Sigmoid colon (tissue), 7 donors: ENCODE data around the gene DLGAP4. TPM values are rescaled to one million over a fixed set of nuclear protein-coding genes. Genes with fewer than 3 reads are reported as not detected.

Source experiments
- DNase-seq: peaks from one replicate; pipeline ENCODE4 v3.0.0-alpha.2; 2019
- H3K27ac ChIP-seq, 4 donors: fragments of 200-600 bp; sonication (generic); one replicate each; pipeline ENCODE4 v1.5.1; 2016 to 2019; ENCODE audit warnings: mild to moderate bottlenecking in 1 of 4
- H3K27me3 ChIP-seq, 3 donors: fragments of 200-600 bp; sonication (generic); one replicate each; pipeline ENCODE4 v1.5.1; 2019; ENCODE audit warnings: mild to moderate bottlenecking in 1 of 3
- H3K36me3 ChIP-seq, 4 donors: fragments of 200-600 bp; sonication (generic); one replicate each; pipeline ENCODE4 v1.5.1; 2016 to 2019
- H3K4me1 ChIP-seq, 4 donors: fragments of 200-600 bp; sonication (generic); one replicate each; pipeline ENCODE4 v1.5.1; 2017 to 2019
- H3K4me3 ChIP-seq, 4 donors: fragments of 200-600 bp; sonication (generic); one replicate each; pipeline ENCODE4 v1.5.1; 2017 to 2019; ENCODE audit warnings: mild to moderate bottlenecking in 2 of 4, moderate library complexity in 1 of 4
- H3K9me3 ChIP-seq, 4 donors: fragments of 200-600 bp in 3 of 4; sonication (generic) in 3 of 4; one replicate each; pipeline versions ENCODE4 v1.5.1 to v1.6.1; 2013 to 2019
- CTCF ChIP-seq, 4 experiments: fragments of 450-650 bp in 3 of 4; fragments of 200-600 bp in 1 of 4; IDR thresholded peaks; one replicate each; pipeline ENCODE4 v1.5.1; 2016 to 2019; ENCODE audit warnings: antibody characterized with exemption in 4 of 4, mild to moderate bottlenecking in 3 of 4, moderate library complexity in 2 of 4
- EP300 ChIP-seq, 4 donors: sonication (generic); formaldehyde crosslinking; IDR thresholded peaks; one replicate each; pipeline ENCODE4 v1.6.1; 2017; ENCODE audit warnings: antibody characterized with exemption in 4 of 4
- POLR2A ChIP-seq, 2 donors: fragments of 450-650 bp; IDR thresholded peaks; one replicate each; pipeline ENCODE4 v1.6.1; 2016; ENCODE audit warnings: antibody characterized with exemption in 2 of 2, mild to moderate bottlenecking in 2 of 2, moderate library complexity in 2 of 2
- POLR2AphosphoS5 ChIP-seq, 4 donors: sonication (generic); formaldehyde crosslinking; IDR thresholded peaks; one replicate each; pipeline ENCODE4 v1.6.1; 2017; ENCODE audit warnings: antibody characterized with exemption in 4 of 4
- WGBS, 2 donors: extraction: QIAGEN DNeasy Blood & Tissue Kit; methylation state at CpG; one replicate each; pipeline ENCODE4 v1.1.7; 2013; 5-methylcytosine and 5-hydroxymethylcytosine counted together
- intact Hi-C: fragments of 100-400 bp; cut with DNase I; formaldehyde crosslinking; loops from one replicate; pipeline ENCODE4 v1.15.1; 2023
- polyA plus RNA-seq, 3 donors: library from polyadenylated mRNA; stranded (reverse); fragments of 200-250 nt; gene quantifications; one replicate each; pipeline ENCODE4 v1.2.3, GENCODE V29; 2013
- total RNA-seq, 4 donors: library from RNA; depleted of rRNA; stranded (reverse); fragments of >200 nt; gene quantifications; one replicate each; pipeline ENCODE4 v1.1.0, GENCODE V29; 2016
- donor health status: healthy with polysubstance abuse.
- donor health status: Bipolar disorder and iron deficiency.
- donor health status: healthy.

DLGAP4 gene
- total and polyA plus RNA-seq, 7 donors = 21.0 to 60.7 (median 36.9) TPM

- Histone ChIP-seq H3K36me3 (no peaks in the 10 kb centered on the region), H3K27ac (no peak overlapping the region), H3K27me3 (peaks cover 0 to 26% (median 13%) of the 10 kb centered on the region in 3 donors), H3K4me1 (no peaks in the 10 kb centered on the region), H3K4me3 (no peak overlapping the region), H3K9me3 (no peaks in the 10 kb centered on the region)
- WGBS, 2 donors = 65 to 68% methylated on average over 5 of the region's 5 CpGs
- peak; percentile 29 for DNase-seq
- no peak for TF ChIP-seq POLR2A (IDR thresholded peaks at IDR 0.05)
- TF ChIP-seq CTCF (IDR thresholded peaks at IDR 0.05) = no peak
- no peak for TF ChIP-seq POLR2AphosphoS5 (IDR thresholded peaks at IDR 0.05)
- TF ChIP-seq EP300 (IDR thresholded peaks at IDR 0.05) = no peak
- intact Hi-C loops = no loop called here
These were observed 31.1 kb upstream of the DLGAP4 start for GRCh38 chr20:36275011-36275410.

- intact Hi-C loops = no loop called here
- H3K36me3 ChIP-seq = no peaks in the 10 kb centered on the region
- H3K9me3 ChIP-seq = no peaks in the 10 kb centered on the region
- H3K4me3 ChIP-seq = no peak overlapping the region
- H3K27me3 ChIP-seq = peaks cover 0 to 26% (median 13%) of the 10 kb centered on the region in 3 donors
- TF ChIP-seq POLR2A (IDR thresholded peaks at IDR 0.05) (no peak), CTCF (IDR thresholded peaks at IDR 0.05) (no peak), EP300 (IDR thresholded peaks at IDR 0.05) (no peak), POLR2AphosphoS5 (IDR thresholded peaks at IDR 0.05) (no peak)
- 81 to 84% methylated on average over 12 of the region's 12 CpGs for WGBS, 2 donors
- H3K4me1 ChIP-seq = no peaks in the 10 kb centered on the region
- DNase-seq = peak; percentile 26
- H3K27ac ChIP-seq = no peak overlapping the region
These were observed 30.5 kb upstream of the DLGAP4 start for GRCh38 chr20:36275441-36276189.

- no peaks in the 10 kb centered on the region for H3K4me1 ChIP-seq
- 66 to 77% methylated on average over 9 of the region's 9 CpGs for WGBS, 2 donors
- peaks cover 0 to 29% (median 13%) of the 10 kb centered on the region in 3 donors for H3K27me3 ChIP-seq
These were observed 28.6 kb upstream of the DLGAP4 start for GRCh38 chr20:36277546-36277945.

GRCh38 chr20:36279362-36279761 lies 26.8 kb upstream of the DLGAP4 start:
- Histone ChIP-seq H3K36me3 (no peaks in the 10 kb centered on the region), H3K9me3 (no peaks in the 10 kb centered on the region), H3K27ac (no peak overlapping the region), H3K4me3 (no peak overlapping the region), H3K4me1 (no peaks in the 10 kb centered on the region), H3K27me3 (peaks cover 0 to 16% (median 4%) of the 10 kb centered on the region in 3 donors)
- TF ChIP-seq POLR2A (IDR thresholded peaks at IDR 0.05) (no peak), EP300 (IDR thresholded peaks at IDR 0.05) (no peak), CTCF (IDR thresholded peaks at IDR 0.05) (no peak), POLR2AphosphoS5 (IDR thresholded peaks at IDR 0.05) (no peak)
- 76% methylated on average over 5 of the region's 5 CpGs for WGBS, 2 donors
- DNase-seq = peak; percentile 45
- intact Hi-C loops = no loop called here

More at GRCh38 chr20:36277546-36277945, 28.6 kb upstream of the DLGAP4 start:
- Histone ChIP-seq H3K36me3 (no peaks in the 10 kb centered on the region), H3K27ac (no peak overlapping the region), H3K4me3 (no peak overlapping the region), H3K9me3 (no peaks in the 10 kb centered on the region)
- TF ChIP-seq CTCF (IDR thresholded peaks at IDR 0.05) = no peak
- peak; percentile 20 for DNase-seq
- intact Hi-C loops = no loop called here

- DNase-seq = peak; percentile 37
- TF ChIP-seq POLR2A (IDR thresholded peaks at IDR 0.05) (no peak), POLR2AphosphoS5 (IDR thresholded peaks at IDR 0.05) (no peak), CTCF (IDR thresholded peaks at IDR 0.05) (no peak), EP300 (IDR thresholded peaks at IDR 0.05) (no peak)
- Histone ChIP-seq H3K9me3 (no peaks in the 10 kb centered on the region), H3K36me3 (no peaks in the 10 kb centered on the region), H3K4me3 (no peak overlapping the region), H3K4me1 (no peaks in the 10 kb centered on the region), H3K27me3 (peaks cover 0 to 13% (median under 1%) of the 10 kb centered on the region in 3 donors), H3K27ac (no peak overlapping the region)
- intact Hi-C loops = no loop called here
- WGBS, 2 donors = 75 to 76% methylated on average over 6 of the region's 6 CpGs
These were observed 26.4 kb upstream of the DLGAP4 start for GRCh38 chr20:36279776-36280175.
